ENCODE results near the gene ZBTB45.
A peak's percentile ranks its signal among the peaks of the same experiment; 100 is the strongest.

The ZBTB45 gene

GRCh38 chr19:58555920-58556621 lies 36.5 kb upstream of the ZBTB45 start:
- in situ Hi-C loops (cut with MboI; ENCODE audit: low pct_unique_long_range_greater_than_20kb, low sequenced_read_pairs): no loop called here
- no peak for DNase-seq

GRCh38 chr19:58555369-58555885 lies 35.8 kb upstream of the ZBTB45 start:
- DNase-seq: no peak
- in situ Hi-C loops (cut with MboI; ENCODE audit: low pct_unique_long_range_greater_than_20kb, low sequenced_read_pairs): no loop called here

GRCh38 chr19:58554494-58555368 lies 35.1 kb upstream of the ZBTB45 start, which contains the start of gene CHMP2A:
Gene CHMP2A, minus strand, starts transcription at chr19:58555105. Its CDS starts 893 bp downstream, at chr19:58554212.
- in situ Hi-C loops (cut with MboI; ENCODE audit: low pct_unique_long_range_greater_than_20kb, low sequenced_read_pairs): no loop called here
- peak; percentile 97 for DNase-seq

- in situ Hi-C loops (cut with MboI; ENCODE audit: low pct_unique_long_range_greater_than_20kb, low sequenced_read_pairs): no loop called here
- no peak for DNase-seq
Observed at GRCh38 chr19:58553799-58554493, 34.3 kb upstream of the ZBTB45 start.

GRCh38 chr19:58552655-58553054 lies 33.0 kb upstream of the ZBTB45 start:
- in situ Hi-C loops (cut with MboI; ENCODE audit: low pct_unique_long_range_greater_than_20kb, low sequenced_read_pairs): no loop called here
- DNase-seq: no peak

- no peak for DNase-seq
- in situ Hi-C loops (cut with MboI; ENCODE audit: low pct_unique_long_range_greater_than_20kb, low sequenced_read_pairs): no loop called here
Observed at GRCh38 chr19:58551577-58552471, 32.2 kb upstream of the ZBTB45 start.

- DNase-seq: no peak
- in situ Hi-C loops (cut with MboI; ENCODE audit: low pct_unique_long_range_greater_than_20kb, low sequenced_read_pairs): no loop called here
Observed at GRCh38 chr19:58551123-58551497, 31.5 kb upstream of the ZBTB45 start.

- in situ Hi-C loops (cut with MboI; ENCODE audit: low pct_unique_long_range_greater_than_20kb, low sequenced_read_pairs): no loop called here
- no peak for DNase-seq
Observed at GRCh38 chr19:58550362-58551122, 30.9 kb upstream of the ZBTB45 start.

- no peak for DNase-seq
- in situ Hi-C loops (cut with MboI; ENCODE audit: low pct_unique_long_range_greater_than_20kb, low sequenced_read_pairs): no loop called here
Observed at GRCh38 chr19:58549664-58550361, 30.2 kb upstream of the ZBTB45 start.

GRCh38 chr19:58548859-58549663 lies 29.5 kb upstream of the ZBTB45 start:
- in situ Hi-C loops (cut with MboI; ENCODE audit: low pct_unique_long_range_greater_than_20kb, low sequenced_read_pairs): no loop called here
- no peak for DNase-seq

GRCh38 chr19:58547323-58548312 lies 28.0 kb upstream of the ZBTB45 start:
- no peak for DNase-seq
- in situ Hi-C loops (cut with MboI; ENCODE audit: low pct_unique_long_range_greater_than_20kb, low sequenced_read_pairs): no loop called here

- DNase-seq: no peak
- in situ Hi-C loops (cut with MboI; ENCODE audit: low pct_unique_long_range_greater_than_20kb, low sequenced_read_pairs): no loop called here
Observed at GRCh38 chr19:58546019-58546530, 26.5 kb upstream of the ZBTB45 start.

- DNase-seq: no peak
- in situ Hi-C loops (cut with MboI; ENCODE audit: low pct_unique_long_range_greater_than_20kb, low sequenced_read_pairs): no loop called here
Observed at GRCh38 chr19:58545286-58546018, 25.8 kb upstream of the ZBTB45 start.

GRCh38 chr19:58544591-58545285 lies 25.1 kb upstream of the ZBTB45 start:
- no peak for DNase-seq
- in situ Hi-C loops (cut with MboI; ENCODE audit: low pct_unique_long_range_greater_than_20kb, low sequenced_read_pairs): no loop called here

All from KBM-7 (cell line).